HEK293T (cell line): ENCODE results near the gene STK24.

Experiments used
- BHLHE40 ChIP-seq: fragments of 450-650 bp; IDR thresholded peaks from 2 replicates; pipeline ENCODE4 v1.6.1; 2016; ENCODE audit warnings: mild to moderate bottlenecking, moderate library complexity, borderline replicate concordance
- ELF4 ChIP-seq: fragments of 450-650 bp; IDR thresholded peaks from 2 replicates; pipeline ENCODE4 v1.6.1; 2017; ENCODE audit warnings: antibody characterized with exemption
- FOXK2 ChIP-seq: fragments of 450-650 bp; IDR thresholded peaks from 2 replicates; pipeline ENCODE4 v1.6.1; 2016; ENCODE audit warnings: mild to moderate bottlenecking
- FOXM1 ChIP-seq: fragments of 450-650 bp; IDR thresholded peaks from 2 replicates; pipeline ENCODE4 v1.6.1; 2017; ENCODE audit warnings: mild to moderate bottlenecking, borderline replicate concordance
- HDGF ChIP-seq: fragments of 450-650 bp; IDR thresholded peaks from 2 replicates; pipeline ENCODE4 v1.6.1; 2017; ENCODE audit warnings: antibody characterized with exemption, borderline replicate concordance
- NFRKB ChIP-seq: fragments of 450-650 bp; IDR thresholded peaks from 2 replicates; pipeline ENCODE4 v1.6.1; 2016; ENCODE audit warnings: mild to moderate bottlenecking, moderate library complexity
- PKNOX1 ChIP-seq: fragments of 450-650 bp; IDR thresholded peaks from 2 replicates; pipeline ENCODE4 v1.6.1; 2016
- SUZ12 ChIP-seq: fragments of 450-650 bp; IDR thresholded peaks from 2 replicates; pipeline ENCODE4 v1.6.1; 2016; ENCODE audit warnings: mild to moderate bottlenecking

- TF ChIP-seq FOXM1, result no peak
- TF ChIP-seq SUZ12, result no peak
- no peak for TF ChIP-seq NFRKB
- TF ChIP-seq BHLHE40, result no peak
- TF ChIP-seq PKNOX1, result no peak
- TF ChIP-seq ELF4, result no peak
- TF ChIP-seq HDGF, result no peak
- no peak for TF ChIP-seq FOXK2
These were observed 68.6 kb downstream of the STK24 start for GRCh38 chr13:98508280-98508679.
